Measurements from ENCODE around the gene EFNA2. TPM values are rescaled to one million over a fixed set of nuclear protein-coding genes. Genes with fewer than 3 reads are reported as not detected.

EFNA2 gene
- total RNA-seq, 2 donors from 2014 or later = not detected

GRCh38 chr19:1278713-1279660 lies 6.7 kb upstream of the EFNA2 start:
- DNase-seq (ENCODE audit: low spot score) = no peak
- intact Hi-C loops (cut with DNase I) = loop anchor here in 1 of 2 donors (10.0 kb wide), 1 partner anchor 106 kb away; the partner anchor contains the start of gene NDUFS7

- DNase-seq (ENCODE audit: low spot score) = peak; percentile 94
- intact Hi-C loops (cut with DNase I) = loop anchor here (5.0 to 10.0 kb wide), 4 partner anchors 77 to 175 kb away; partner anchors contain the start of genes APC2 (in 1 of the 2), DAZAP1 (in 1 of the 2), GAMT (in 1 of the 2) and NDUFS7 (in 1 of the 2)
These were observed 5.8 kb upstream of the EFNA2 start for GRCh38 chr19:1279782-1280341.

- intact Hi-C loops (cut with DNase I) = loop anchor here (5.0 to 10.0 kb wide), 3 partner anchors 76 to 174 kb away; partner anchors contain the start of genes APC2 (in 1 of the 2), DAZAP1 (in 1 of the 2) and GAMT (in 1 of the 2)
- no peak for DNase-seq (ENCODE audit: low spot score)
These were observed 4.8 kb upstream of the EFNA2 start for GRCh38 chr19:1280636-1281568.

GRCh38 chr19:1281569-1282287 lies 3.9 kb upstream of the EFNA2 start:
- intact Hi-C loops (cut with DNase I) = loop anchor here (5.0 to 10.0 kb wide), 3 partner anchors 76 to 173 kb away; partner anchors contain the start of genes APC2 (in 1 of the 2), DAZAP1 (in 1 of the 2) and GAMT (in 1 of the 2)
- DNase-seq (ENCODE audit: low spot score) = no peak

GRCh38 chr19:1282588-1283206 lies 3.0 kb upstream of the EFNA2 start:
- no peak for DNase-seq (ENCODE audit: low spot score)
- intact Hi-C loops (cut with DNase I) = loop anchor here (5.0 to 10.0 kb wide), 3 partner anchors 75 to 172 kb away; partner anchors contain the start of genes APC2 (in 1 of the 2), DAZAP1 (in 1 of the 2) and GAMT (in 1 of the 2)

- DNase-seq (ENCODE audit: low spot score) = no peak
- intact Hi-C loops (cut with DNase I) = loop anchor here (5.0 to 10.0 kb wide), 3 partner anchors 74 to 171 kb away; partner anchors contain the start of genes APC2 (in 1 of the 2), DAZAP1 (in 1 of the 2) and GAMT (in 1 of the 2)
These were observed 2.3 kb upstream of the EFNA2 start for GRCh38 chr19:1283207-1283916.

GRCh38 chr19:1283917-1284292 lies 1.8 kb upstream of the EFNA2 start:
- intact Hi-C loops (cut with DNase I) = loop anchor here (5.0 to 10.0 kb wide), 3 partner anchors 73 to 171 kb away; partner anchors contain the start of genes APC2 (in 1 of the 2), DAZAP1 (in 1 of the 2) and GAMT (in 1 of the 2)
- DNase-seq (ENCODE audit: low spot score) = no peak

- DNase-seq (ENCODE audit: low spot score) = no peak
These were observed 1.2 kb upstream of the EFNA2 start for GRCh38 chr19:1284293-1284978.

GRCh38 chr19:1284979-1285736 lies 515 bp upstream of the EFNA2 start:
- intact Hi-C loops (cut with DNase I) = loop anchor here (5.0 to 10.0 kb wide), 3 partner anchors 72 to 170 kb away; partner anchors contain the start of genes APC2 (in 1 of the 2), DAZAP1 (in 1 of the 2) and GAMT (in 1 of the 2)
- DNase-seq (ENCODE audit: low spot score) = no peak

More at GRCh38 chr19:1284293-1284978, 1.2 kb upstream of the EFNA2 start:
- intact Hi-C loops (cut with DNase I) = loop anchor here (5.0 to 10.0 kb wide), 3 partner anchors 73 to 170 kb away; partner anchors contain the start of genes APC2 (in 1 of the 2), DAZAP1 (in 1 of the 2) and GAMT (in 1 of the 2)

- intact Hi-C loops (cut with DNase I) = loop anchor here (10.0 kb wide), 2 partner anchors 118 to 168 kb away; partner anchors contain the start of genes APC2 (in 1 of the 2), DAZAP1 (in 1 of the 2) and GAMT (in 1 of the 2)
- no peak for DNase-seq (ENCODE audit: low spot score)
These were observed 1.0 kb downstream of the EFNA2 start for GRCh38 chr19:1286487-1287353.

GRCh38 chr19:1287354-1288225 lies 1.9 kb downstream of the EFNA2 start:
- no peak for DNase-seq (ENCODE audit: low spot score)
- intact Hi-C loops (cut with DNase I) = loop anchor here (2.0 to 10.0 kb wide), 3 partner anchors 47 to 167 kb away; partner anchors contain the start of genes APC2 (in 1 of the 2), DAZAP1 (in 1 of the 2) and GAMT (in 1 of the 2)

- no peak for DNase-seq (ENCODE audit: low spot score)
- intact Hi-C loops (cut with DNase I) = loop anchor here (2.0 to 10.0 kb wide), 3 partner anchors 47 to 167 kb away; partner anchors contain the start of genes APC2 (in 1 of the 2), DAZAP1 (in 1 of the 2) and GAMT (in 1 of the 2)
These were observed 2.5 kb downstream of the EFNA2 start for GRCh38 chr19:1288226-1288612.
